Raji (cell line): Measurements from ENCODE around the gene GRIP1.

Source experiments
- POLR2A ChIP-seq: IDR thresholded peaks from 2 replicates; pipeline ENCODE4 v1.6.1; 2011; ENCODE audit warnings: low read depth, low read length, control low read depth; ENCODE audit not compliant: insufficient read depth

Gene GRIP1

DNA sequence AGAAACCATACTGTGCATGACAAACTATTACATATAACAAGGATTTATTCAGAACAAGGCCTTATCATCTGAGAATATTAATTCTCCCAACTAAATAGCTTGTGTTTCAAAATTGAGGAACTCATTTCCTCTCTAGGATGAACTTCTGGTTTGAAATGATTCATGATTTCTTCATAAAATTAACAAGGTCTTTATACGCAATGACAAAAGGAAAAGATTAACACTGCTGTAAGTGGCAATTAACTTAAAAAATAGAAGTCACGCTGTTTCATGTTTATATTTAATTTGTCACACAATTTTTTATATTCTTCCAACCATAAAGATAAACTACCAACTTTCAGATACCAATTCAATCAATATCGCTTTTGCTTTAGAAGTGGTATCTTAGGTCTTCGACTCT, 80.8 kb downstream of the GRIP1 start:
- TF ChIP-seq POLR2A, result no peak

DNA sequence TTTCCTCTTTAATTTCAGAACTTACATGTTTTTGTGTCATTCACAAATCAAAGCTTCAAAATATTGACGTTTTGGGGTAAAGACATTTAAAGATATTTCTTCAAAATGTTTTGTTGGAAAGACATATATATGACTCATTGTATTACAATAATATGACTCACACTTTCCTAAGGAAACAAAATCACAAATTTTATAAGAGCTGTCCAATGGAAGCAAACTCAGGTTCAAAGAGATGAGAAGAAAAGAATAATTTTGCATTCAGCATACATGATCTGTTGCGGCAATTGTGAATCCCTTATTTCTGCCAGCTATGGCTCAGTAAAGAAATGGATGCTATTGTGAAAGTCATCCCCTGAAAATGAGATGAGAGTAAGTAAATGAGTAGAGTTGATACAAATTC, 82.7 kb downstream of the GRIP1 start:
- TF ChIP-seq POLR2A, result no peak

DNA sequence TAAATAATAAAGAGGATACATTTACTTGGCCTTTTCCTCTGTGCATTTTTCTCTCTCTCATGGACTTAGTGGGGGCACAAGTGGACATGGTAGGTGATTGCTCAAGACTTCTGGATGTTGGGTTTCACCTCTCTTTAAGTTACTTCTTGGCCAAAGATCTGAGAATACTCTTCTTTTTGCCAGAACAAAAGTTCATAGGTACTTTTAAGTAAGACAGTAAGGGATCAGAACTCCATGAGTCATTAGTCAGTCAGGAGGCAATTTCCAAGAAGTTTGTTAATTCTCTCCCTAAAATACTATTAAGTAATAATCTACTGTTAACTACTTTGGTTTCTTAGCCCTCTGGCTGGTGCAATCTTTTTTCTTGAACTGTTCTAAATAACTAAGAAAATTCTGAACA, 84.2 kb downstream of the GRIP1 start:
- TF ChIP-seq POLR2A, result no peak

DNA sequence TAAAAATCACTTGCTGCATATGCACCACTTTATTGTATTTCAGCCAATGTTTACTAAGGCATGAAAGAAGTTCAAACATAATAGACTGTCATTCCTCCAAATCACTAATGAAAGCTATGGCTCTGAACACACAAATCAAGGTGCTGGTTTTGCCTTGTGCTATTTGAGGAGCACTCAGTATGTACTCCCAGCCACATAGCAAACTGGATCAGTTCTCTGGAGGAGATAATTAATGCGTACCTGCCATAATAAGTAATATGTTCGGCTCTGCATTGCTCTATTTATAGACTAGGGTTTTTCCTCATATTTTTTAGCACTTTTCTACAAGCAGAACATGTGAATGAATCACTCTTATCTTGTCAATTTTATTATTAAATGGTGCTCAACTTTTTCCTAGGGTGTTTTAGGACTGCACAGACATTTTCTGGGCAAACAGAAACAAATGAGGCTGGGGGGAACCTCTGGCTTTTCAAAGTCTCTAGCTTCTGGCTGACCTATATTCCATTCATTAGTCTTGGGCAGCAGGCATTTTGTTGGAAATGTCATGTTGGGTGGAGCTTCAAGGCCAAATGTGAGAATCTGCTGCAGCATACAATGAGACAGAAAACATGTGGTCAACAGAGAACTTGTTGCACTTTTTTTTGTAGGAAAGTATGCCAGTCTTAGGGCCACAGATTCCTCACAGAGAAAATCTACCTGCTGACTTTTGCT, 88.4 kb downstream of the GRIP1 start:
- TF ChIP-seq POLR2A, result no peak

DNA sequence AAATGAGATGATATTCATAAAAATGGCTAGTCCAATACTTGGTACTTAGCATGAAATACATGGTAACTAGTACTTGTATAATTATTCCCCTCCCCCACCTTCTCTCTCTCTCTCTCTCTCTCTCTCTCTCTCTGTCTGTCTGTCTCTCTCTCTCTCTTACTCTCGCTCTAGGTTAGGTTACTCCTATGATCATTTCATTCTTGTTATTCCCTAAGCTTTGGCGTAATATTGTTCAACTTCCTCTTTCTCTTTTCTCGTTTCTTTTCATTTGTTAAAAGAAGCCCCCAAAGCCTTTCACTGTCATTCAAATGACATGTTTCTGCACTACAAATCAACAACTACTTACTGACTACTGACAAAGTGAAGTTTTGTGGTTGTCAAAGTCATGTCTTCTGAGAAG, 89.8 kb downstream of the GRIP1 start:
- no peak for TF ChIP-seq POLR2A

DNA sequence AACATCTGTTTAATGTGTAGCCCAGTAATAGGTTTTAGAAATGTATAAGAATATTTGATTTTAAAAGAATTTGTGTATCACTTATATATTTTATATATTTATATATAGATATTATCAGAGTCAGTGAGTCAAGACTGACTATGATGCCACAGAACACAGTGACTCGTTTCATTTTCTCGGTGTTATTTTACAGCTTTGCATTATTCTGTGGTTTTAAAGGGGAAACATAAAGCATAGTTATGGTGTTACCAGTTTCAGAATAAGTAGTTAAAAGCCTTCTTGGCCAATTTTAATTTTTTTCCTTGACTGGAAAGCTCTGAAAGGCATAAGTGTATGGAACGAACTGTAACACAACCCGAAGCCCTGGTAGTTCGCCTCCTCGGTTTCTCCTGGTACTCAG, 91.0 kb downstream of the GRIP1 start:
- no peak for TF ChIP-seq POLR2A

DNA sequence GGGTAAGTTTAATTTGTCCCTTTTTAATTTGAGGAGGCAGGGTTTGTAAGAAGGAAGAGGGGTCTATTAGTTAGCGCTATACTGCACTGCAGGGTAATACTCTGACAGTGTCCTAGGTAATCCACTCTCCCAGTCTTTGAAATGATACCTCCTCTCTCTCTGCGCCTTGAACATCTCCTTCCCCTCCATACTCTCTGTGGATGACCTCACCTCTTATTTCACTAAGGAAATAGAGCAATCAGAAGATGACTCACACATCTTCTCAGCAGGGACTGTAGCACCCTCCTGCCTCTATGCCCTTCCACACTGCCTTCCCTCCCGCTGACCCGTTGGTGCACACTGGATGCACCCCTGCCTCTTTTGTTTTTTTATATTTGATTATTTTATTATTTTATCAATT, 94.2 kb downstream of the GRIP1 start:
- TF ChIP-seq POLR2A, result no peak

DNA sequence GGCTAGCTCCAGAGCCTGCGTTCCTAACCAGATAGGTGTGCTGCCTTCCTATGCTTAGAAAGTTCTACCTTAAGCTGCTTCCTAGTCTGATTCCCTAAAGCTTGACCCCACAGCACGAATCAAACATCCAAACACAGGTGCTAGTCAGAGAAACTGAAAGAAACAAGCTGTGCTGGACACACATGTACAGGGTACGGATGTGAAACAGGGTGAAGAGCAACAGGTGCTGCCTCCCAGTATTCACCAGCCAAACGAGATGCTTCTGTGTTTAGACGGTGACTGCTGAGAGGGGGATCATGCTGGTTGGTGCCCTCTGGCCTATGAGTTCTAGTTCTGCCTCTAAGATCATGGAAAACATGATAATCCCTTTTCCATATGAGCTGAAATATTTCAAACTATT, 105.3 kb downstream of the GRIP1 start:
- no peak for TF ChIP-seq POLR2A

DNA sequence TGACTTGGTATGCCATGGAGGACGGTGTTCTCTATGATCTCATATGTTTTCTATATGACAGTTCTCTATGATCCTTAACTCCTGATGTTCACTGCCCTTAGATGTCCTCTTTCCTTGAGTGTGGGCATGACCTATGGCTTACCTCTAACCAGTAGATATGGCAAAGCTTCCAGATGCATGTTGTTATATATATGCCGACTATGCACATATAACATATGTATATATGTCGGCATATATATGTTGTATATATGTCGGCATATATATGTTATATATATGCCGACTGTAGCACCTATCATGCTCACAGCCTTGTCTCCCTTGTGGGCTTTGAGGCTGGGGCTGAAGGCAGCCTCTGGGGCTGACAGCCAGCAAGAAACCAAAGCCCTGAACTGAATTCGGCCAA, 106.0 kb downstream of the GRIP1 start:
- no peak for TF ChIP-seq POLR2A

DNA sequence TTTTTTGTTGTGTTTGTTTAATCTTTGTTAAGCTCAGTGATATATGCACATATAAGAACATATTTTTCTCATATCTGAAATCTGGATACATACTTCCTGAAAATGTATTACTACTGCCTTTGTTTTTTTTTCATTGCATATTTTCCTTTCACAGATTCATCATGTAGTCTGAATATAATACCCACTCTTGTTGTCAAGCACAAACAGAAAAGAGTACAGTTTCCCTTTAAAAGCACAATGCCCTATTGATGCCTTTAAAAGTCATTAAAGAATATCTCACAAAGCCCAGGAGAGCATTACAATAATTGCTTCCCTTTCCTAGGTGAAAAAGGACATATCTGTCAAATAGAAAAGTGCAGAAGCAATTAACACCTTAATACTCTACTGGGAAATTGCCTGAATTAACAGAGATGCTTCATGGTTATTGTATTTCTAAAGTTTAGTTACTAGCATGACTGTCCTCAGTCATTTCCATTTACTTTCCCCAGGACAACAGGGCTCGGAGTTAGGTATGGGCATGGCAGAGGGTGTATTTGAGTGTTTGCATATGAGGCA, 107.4 kb downstream of the GRIP1 start:
- TF ChIP-seq POLR2A, result no peak

DNA sequence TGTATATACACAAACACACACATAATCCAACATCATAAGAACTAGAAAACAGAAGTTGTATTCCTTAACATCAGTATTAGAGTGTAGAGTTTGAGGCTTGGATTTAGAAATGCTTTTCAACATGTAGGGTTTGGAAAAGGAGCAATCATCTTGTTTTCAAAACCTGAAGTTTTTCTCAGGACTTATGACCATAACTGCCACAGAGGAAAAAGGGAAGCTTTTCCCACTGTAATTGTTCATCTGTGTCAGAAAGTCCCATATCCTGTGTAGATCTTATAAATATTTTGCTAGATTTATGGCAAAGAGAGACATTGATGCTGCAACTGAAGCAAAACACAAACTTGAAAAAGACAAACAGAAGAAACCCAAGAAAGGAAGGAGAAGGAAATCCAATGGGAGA, 115.7 kb downstream of the GRIP1 start:
- TF ChIP-seq POLR2A, result no peak

DNA sequence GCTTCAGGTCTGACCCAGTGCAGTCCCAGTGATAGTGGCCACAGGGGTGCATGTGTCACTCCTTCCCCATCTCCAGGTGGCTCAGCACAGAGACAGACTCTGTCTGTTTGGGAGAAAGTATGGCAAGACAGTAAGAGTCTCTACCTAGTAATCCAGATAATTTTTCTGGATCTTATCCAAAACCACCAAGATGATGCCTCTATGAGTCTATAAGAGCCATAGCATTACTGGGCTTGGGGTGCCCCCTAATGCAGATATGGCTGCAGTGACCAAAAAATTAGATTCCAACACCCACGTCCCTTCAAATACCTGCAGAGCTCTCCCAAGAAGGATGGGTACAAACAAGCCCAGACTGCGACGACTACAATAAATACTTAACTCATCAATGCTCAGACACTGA, 123.8 kb downstream of the GRIP1 start:
- TF ChIP-seq POLR2A, result no peak

DNA sequence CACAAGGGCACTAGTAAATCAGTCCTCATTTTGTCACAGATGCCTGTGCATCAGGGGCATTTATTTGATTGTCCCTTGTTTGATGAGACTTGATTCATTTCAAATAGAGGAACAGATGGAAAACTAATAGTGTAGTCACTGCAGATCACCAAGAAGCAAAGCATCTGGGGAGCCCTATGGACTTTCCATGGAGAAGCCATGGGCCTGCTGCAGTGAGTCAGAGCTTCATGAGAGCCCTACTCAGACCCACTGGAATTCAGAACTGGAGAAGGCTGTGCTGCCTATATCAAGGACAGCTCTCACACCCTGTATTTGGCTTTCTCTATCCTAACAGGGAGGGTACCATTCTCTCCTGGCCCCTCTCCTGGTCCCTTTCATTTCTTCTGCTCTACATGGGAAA, 126.2 kb downstream of the GRIP1 start:
- TF ChIP-seq POLR2A, result no peak

DNA sequence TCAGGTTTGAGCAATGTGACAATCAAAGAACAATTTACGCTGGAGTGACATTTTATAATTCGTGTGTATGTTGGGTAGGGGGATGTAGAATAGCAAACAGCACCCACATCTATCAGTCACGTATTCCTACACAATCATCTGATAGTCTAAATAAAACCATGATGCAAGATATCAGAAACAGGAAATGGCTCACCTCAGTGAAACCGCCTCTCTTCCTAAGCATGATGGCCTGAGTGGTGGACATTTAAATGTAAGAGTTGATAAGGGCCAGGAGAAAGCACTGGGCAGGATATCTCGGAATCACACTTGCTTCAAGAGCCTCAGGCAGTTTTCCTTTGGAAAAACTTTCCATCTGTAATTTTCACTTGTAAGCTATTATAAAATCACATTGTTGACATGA, 128.2 kb downstream of the GRIP1 start:
- TF ChIP-seq POLR2A, result no peak

DNA sequence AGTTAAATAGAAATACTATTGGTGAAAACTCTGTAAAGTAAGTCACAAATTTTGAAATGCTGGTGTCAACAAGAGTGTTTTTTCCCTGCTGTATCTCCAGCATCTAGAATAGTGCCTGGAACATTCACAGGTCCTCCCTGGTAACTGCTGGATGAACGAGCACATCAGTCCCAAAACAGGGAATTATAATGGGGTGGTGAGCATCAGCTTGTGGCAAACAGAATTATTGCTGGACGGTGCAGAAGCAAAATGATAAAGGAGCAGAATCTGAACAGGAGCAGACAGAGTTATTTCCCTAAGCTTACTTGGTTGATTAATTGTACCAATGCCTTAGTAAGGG, 129.9 kb downstream of the GRIP1 start:
- TF ChIP-seq POLR2A, result no peak

DNA sequence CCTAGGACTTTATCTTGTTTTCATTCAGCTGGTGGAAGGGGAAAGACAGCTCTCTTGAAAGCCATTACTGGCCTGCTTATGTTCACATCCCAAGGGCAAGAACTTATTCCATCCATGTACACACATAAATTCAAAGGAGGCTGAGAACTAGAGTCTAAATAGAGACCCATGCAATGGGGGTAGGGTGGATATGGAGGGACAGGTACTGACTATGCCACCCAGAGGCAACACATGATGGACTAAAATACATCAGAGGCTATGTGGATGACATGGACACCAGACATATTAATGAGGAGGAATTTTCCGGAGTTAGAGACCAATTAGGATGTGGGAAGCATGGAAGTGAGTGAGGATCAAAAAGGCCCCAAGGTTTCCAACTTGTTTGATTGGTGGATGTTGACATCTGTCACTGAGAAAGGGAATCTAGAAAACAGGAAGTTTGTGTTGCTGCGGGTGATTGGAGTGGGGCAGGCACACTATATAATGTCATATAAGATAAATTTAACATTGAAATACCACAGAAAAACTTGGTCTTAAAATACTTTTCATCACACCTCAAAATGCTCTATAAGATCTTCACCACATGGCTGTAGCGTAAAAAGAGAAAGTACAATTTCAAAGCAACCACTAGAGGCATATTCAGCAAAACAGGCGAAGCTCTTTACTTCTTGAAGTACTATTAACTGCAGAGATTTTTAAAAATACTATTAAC, 130.4 kb downstream of the GRIP1 start:
- TF ChIP-seq POLR2A, result no peak

DNA sequence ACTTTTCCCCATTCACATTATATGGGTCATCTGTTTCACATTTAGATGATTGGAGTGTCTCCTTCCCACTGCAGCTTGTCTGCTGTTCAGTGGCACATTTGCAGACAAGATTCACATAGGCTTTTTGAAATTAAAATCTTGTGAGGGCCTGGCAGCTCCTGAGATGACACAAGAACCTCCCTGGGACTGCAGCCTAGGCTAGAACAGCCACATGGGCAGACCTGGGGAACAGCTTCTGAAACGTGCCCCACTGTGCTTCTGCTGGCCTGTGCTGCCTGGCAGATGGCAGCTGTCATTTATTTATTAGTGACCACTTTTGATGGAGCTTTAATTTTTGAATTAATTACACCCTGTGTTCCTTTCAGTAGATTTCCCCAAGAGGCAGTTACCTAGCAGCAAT, 137.4 kb downstream of the GRIP1 start:
- no peak for TF ChIP-seq POLR2A
